Body of pancreas (tissue), 4 donors: ENCODE results near the gene ASPG.

ENCODE experiments used
- POLR2A ChIP-seq, 3 donors: fragments of 450-650 bp; IDR thresholded peaks; one replicate each; pipeline ENCODE4 v1.6.1; 2016; ENCODE audit warnings: antibody characterized with exemption in 3 of 3, mild to moderate bottlenecking in 2 of 3
- TF ChIP-seq, protein P1 (sequence below), 7 experiments: fragments of 450-650 bp in 4 of 7; fragments of 200-600 bp in 3 of 7; sonication (generic) in 3 of 7; IDR thresholded peaks; one replicate each; pipeline ENCODE4 v1.5.1; 2016 to 2019; ENCODE audit warnings: antibody characterized with exemption in 7 of 7

DNA sequence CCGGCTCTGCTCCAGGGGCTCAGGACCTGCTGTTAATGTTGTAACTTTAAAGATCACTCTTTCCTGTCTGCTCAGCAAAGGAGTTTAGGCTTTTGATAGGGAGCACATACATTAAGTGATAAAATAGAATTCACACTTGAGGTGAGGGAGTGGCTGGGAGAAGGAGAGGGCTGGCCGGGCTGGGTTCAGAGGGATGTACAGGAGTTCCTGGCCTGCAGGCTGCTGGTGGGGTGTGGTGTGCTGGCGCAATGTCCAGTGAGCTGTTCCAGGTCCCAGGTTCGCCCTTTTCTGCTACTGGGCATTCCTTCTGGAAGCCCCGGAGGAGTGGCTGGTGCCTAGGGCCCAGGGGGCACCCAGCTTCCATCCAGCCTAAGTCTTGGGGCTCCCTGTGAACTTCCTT lies 70.6 kb downstream of the ASPG start:
- TF ChIP-seq, protein P1, sequence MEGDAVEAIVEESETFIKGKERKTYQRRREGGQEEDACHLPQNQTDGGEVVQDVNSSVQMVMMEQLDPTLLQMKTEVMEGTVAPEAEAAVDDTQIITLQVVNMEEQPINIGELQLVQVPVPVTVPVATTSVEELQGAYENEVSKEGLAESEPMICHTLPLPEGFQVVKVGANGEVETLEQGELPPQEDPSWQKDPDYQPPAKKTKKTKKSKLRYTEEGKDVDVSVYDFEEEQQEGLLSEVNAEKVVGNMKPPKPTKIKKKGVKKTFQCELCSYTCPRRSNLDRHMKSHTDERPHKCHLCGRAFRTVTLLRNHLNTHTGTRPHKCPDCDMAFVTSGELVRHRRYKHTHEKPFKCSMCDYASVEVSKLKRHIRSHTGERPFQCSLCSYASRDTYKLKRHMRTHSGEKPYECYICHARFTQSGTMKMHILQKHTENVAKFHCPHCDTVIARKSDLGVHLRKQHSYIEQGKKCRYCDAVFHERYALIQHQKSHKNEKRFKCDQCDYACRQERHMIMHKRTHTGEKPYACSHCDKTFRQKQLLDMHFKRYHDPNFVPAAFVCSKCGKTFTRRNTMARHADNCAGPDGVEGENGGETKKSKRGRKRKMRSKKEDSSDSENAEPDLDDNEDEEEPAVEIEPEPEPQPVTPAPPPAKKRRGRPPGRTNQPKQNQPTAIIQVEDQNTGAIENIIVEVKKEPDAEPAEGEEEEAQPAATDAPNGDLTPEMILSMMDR (IDR thresholded peaks at IDR 0.05) = no peak
- TF ChIP-seq POLR2A (IDR thresholded peaks at IDR 0.05) = no peak
